ENCODE results near the gene SEPTIN14. TPM values are rescaled to one million over a fixed set of nuclear protein-coding genes. Genes with fewer than 3 reads are reported as not detected.
"Not testable (repeated sequence)": the region's sequence is repeated elsewhere in the genome, so short reads cannot be mapped to it uniquely, and the experiment has no call there.

Gene SEPTIN14
- total and polyA plus RNA-seq, 4 experiments from 2014 or later = not detected

DNA sequence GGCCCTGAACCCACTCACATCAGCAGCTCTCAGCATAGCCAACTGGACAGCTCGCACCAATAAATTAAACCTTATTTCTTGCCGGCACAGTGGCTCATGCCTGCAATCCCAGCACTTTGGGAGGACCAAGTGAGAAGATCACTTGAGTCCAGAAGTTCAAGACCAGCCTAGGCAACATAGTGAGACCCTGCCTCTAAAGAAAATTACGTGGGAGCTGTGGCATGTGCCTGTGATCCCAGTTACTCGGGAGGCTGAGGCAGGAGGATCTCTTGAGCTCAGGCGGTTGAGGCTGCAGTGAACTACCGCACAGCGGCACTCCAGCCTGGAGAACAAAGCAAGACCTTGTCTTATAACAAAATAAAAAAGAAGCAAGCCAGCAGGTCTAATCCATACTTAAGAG lies 75.7 kb downstream of the SEPTIN14 start:
- intact Hi-C loops (cut with micrococcal nuclease) = no loop called here
- no peaks in the 10 kb centered on the region for H3K9me3 Mint-ChIP-seq
- ChIA-PET POLR2A (ENCODE audit: partially characterized antibody) (no interaction called here), CTCF (ENCODE audit: partially characterized antibody) (interaction anchor here (0.7 kb wide), 1 partner anchor 38 kb away, joined by 3 read pairs; no protein-coding TSS in a partner anchor)
- H3K27ac ChIP-seq (ENCODE audit: low read depth, low read length) = no peak overlapping the region
- H3K4me3 Mint-ChIP-seq = no peak overlapping the region
- H3K4me1 Mint-ChIP-seq = no peaks in the 10 kb centered on the region
- H3K36me3 Mint-ChIP-seq = no peaks in the 10 kb centered on the region
- H3K36me3 ChIP-seq (ENCODE audit: insufficient read depth, low read length) = no peaks in the 10 kb centered on the region
- no peak for DNase-seq
- H3K27me3 Mint-ChIP-seq = peaks cover 0 to 2% of the 10 kb centered on the region in 2 donors
- no peak overlapping the region for H3K4me3 ChIP-seq (ENCODE audit: low read length in 2 of 2)
- H3K9me3 ChIP-seq (ENCODE audit: control insufficient read depth in 1 of 2, low read length in 2 of 2) = no peaks in the 10 kb centered on the region
- H3K4me1 ChIP-seq (ENCODE audit: insufficient read depth, low read length) = no peaks in the 10 kb centered on the region
- no peak overlapping the region for H3K27ac Mint-ChIP-seq
- H3K27me3 ChIP-seq (ENCODE audit: insufficient read depth, low read length) = no peaks in the 10 kb centered on the region

DNA sequence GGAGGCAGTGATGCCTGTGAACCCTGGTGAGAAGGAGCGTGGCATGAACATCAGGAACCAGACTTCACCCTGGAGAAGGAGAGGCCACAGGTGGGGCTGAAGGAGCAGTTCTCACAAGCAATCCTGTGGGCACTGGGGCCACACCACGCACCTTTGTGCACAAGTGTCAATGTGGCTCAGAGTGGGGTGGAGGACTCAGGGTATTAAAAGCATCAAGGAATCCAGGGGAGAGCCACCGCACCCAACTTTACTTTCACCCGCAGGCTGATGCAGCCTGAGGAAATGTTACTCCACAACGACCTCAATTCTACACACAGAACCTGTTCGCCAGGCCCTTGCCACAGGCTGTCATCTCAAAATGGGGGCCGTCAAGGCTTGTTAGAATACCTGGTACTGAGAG lies 77.1 kb downstream of the SEPTIN14 start:
- H3K27me3 Mint-ChIP-seq; H3K27ac Mint-ChIP-seq; H3K27me3 ChIP-seq (ENCODE audit: insufficient read depth, low read length); POLR2A ChIA-PET (ENCODE audit: partially characterized antibody); H3K4me1 ChIP-seq (ENCODE audit: insufficient read depth, low read length); H3K4me3 ChIP-seq (ENCODE audit: low read length in 2 of 2); H3K4me1 Mint-ChIP-seq; H3K36me3 Mint-ChIP-seq; H3K36me3 ChIP-seq (ENCODE audit: insufficient read depth, low read length); H3K27ac ChIP-seq (ENCODE audit: low read depth, low read length); CTCF ChIA-PET (ENCODE audit: partially characterized antibody); DNase-seq; H3K9me3 ChIP-seq (ENCODE audit: control insufficient read depth in 1 of 2, low read length in 2 of 2); H3K4me3 Mint-ChIP-seq; H3K9me3 Mint-ChIP-seq; intact Hi-C loops (cut with micrococcal nuclease): not testable (repeated sequence)

GRCh38 chr7:55784151-55784550 lies 78.4 kb downstream of the SEPTIN14 start:
- no peak overlapping the region for H3K27ac Mint-ChIP-seq
- no peak for DNase-seq
- peaks cover 0 to 2% (median 0%) of the 10 kb centered on the region in 8 donors for H3K9me3 Mint-ChIP-seq
- H3K4me1 Mint-ChIP-seq = no peaks in the 10 kb centered on the region
- CTCF ChIA-PET (ENCODE audit: partially characterized antibody) = no interaction called here
- intact Hi-C loops (cut with micrococcal nuclease) = no loop called here
- peaks cover 0 to 8% of the 10 kb centered on the region in 2 donors for H3K27me3 Mint-ChIP-seq
- no peaks in the 10 kb centered on the region for H3K27me3 ChIP-seq (ENCODE audit: insufficient read depth, low read length)
- H3K36me3 Mint-ChIP-seq = no peaks in the 10 kb centered on the region
- no peaks in the 10 kb centered on the region for H3K9me3 ChIP-seq (ENCODE audit: control insufficient read depth in 1 of 2, low read length in 2 of 2)
- no peak overlapping the region for H3K27ac ChIP-seq (ENCODE audit: low read depth, low read length)
- POLR2A ChIA-PET (ENCODE audit: partially characterized antibody) = no interaction called here
- no peaks in the 10 kb centered on the region for H3K4me1 ChIP-seq (ENCODE audit: insufficient read depth, low read length)
- H3K4me3 ChIP-seq (ENCODE audit: low read length in 2 of 2) = no peak overlapping the region
- no peaks in the 10 kb centered on the region for H3K36me3 ChIP-seq (ENCODE audit: insufficient read depth, low read length)
- no peak overlapping the region for H3K4me3 Mint-ChIP-seq

DNA sequence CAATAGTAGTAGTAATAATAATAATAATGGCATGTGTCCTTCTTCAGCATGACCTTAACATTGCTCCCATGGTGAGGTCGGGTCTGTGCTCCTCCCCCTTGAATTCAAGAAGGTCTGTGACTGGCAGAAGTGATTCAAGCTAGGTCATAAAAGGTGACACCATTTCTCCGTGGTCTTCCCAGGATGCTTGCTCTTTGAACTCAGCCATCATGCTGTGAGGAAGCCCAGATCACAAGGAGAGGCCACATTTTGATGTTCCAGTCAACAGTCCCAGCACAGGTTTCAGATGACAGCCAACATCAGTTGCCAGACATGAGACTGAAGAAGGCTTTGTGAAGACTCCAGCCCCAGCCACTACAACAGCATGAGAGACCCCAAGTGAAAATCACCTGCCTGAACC lies 83.9 kb downstream of the SEPTIN14 start:
- no peak for DNase-seq
- H3K27me3 ChIP-seq (ENCODE audit: insufficient read depth, low read length) = no peaks in the 10 kb centered on the region
- ChIA-PET CTCF (ENCODE audit: partially characterized antibody) (no interaction called here), POLR2A (ENCODE audit: partially characterized antibody) (no interaction called here)
- H3K9me3 ChIP-seq (ENCODE audit: control insufficient read depth in 1 of 2, low read length in 2 of 2) = no peaks in the 10 kb centered on the region
- intact Hi-C loops (cut with micrococcal nuclease) = no loop called here
- H3K4me3 Mint-ChIP-seq = no peak overlapping the region
- peaks cover 0 to 13% of the 10 kb centered on the region in 2 donors for H3K27me3 Mint-ChIP-seq
- no peaks in the 10 kb centered on the region for H3K4me1 Mint-ChIP-seq
- H3K36me3 Mint-ChIP-seq = no peaks in the 10 kb centered on the region
- H3K27ac Mint-ChIP-seq = no peak overlapping the region
- no peak overlapping the region for H3K27ac ChIP-seq (ENCODE audit: low read depth, low read length)
- peaks cover 0 to 2% (median 0%) of the 10 kb centered on the region in 8 donors for H3K9me3 Mint-ChIP-seq
- no peaks in the 10 kb centered on the region for H3K4me1 ChIP-seq (ENCODE audit: insufficient read depth, low read length)
- no peaks in the 10 kb centered on the region for H3K36me3 ChIP-seq (ENCODE audit: insufficient read depth, low read length)
- H3K4me3 ChIP-seq (ENCODE audit: low read length in 2 of 2) = no peak overlapping the region

DNA sequence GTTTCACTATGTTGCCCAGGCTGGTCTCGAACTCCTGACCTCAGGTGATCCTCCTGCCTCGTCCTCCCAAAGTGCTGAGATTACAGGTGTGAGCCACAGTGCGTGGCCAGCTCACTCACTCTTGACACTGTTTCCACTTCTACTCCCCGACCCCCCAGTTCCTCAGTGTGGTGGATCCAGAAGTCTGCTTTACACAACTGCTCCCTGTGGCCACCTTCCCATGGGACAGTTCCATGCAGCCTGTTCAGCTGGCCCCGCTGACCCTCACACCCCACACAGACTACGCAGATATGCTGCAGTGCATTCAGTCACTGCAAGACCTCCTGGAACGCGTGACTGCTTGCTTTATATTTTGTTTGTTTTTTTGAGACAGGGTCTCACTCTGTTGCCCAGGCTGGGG lies 86.4 kb downstream of the SEPTIN14 start:
- H3K27me3 ChIP-seq (ENCODE audit: insufficient read depth, low read length) = no peaks in the 10 kb centered on the region
- ChIA-PET POLR2A (ENCODE audit: partially characterized antibody) (no interaction called here), CTCF (ENCODE audit: partially characterized antibody) (no interaction called here)
- H3K4me3 ChIP-seq (ENCODE audit: low read length in 2 of 2) = no peak overlapping the region
- H3K36me3 ChIP-seq (ENCODE audit: insufficient read depth, low read length) = no peaks in the 10 kb centered on the region
- peaks cover 0 to 11% of the 10 kb centered on the region in 2 donors for H3K27me3 Mint-ChIP-seq
- intact Hi-C loops (cut with micrococcal nuclease) = no loop called here
- H3K9me3 ChIP-seq (ENCODE audit: control insufficient read depth in 1 of 2, low read length in 2 of 2) = no peaks in the 10 kb centered on the region
- H3K36me3 Mint-ChIP-seq = no peaks in the 10 kb centered on the region
- H3K4me1 Mint-ChIP-seq = peaks cover 0 to 1% (median 0%) of the 10 kb centered on the region in 4 donors
- H3K4me1 ChIP-seq (ENCODE audit: insufficient read depth, low read length) = no peaks in the 10 kb centered on the region
- H3K27ac Mint-ChIP-seq = no peak overlapping the region
- H3K9me3 Mint-ChIP-seq = peaks cover 0 to 2% (median 0%) of the 10 kb centered on the region in 8 donors
- DNase-seq = no peak
- H3K27ac ChIP-seq (ENCODE audit: low read depth, low read length) = no peak overlapping the region
- H3K4me3 Mint-ChIP-seq = no peak overlapping the region

- H3K27ac Mint-ChIP-seq = no peak overlapping the region
- H3K27me3 ChIP-seq (ENCODE audit: insufficient read depth, low read length) = no peaks in the 10 kb centered on the region
- H3K27ac ChIP-seq (ENCODE audit: low read depth, low read length) = no peak overlapping the region
- ChIA-PET POLR2A (ENCODE audit: partially characterized antibody) (no interaction called here), CTCF (ENCODE audit: partially characterized antibody) (no interaction called here)
- DNase-seq = no peak
- no peak overlapping the region for H3K4me3 Mint-ChIP-seq
- H3K36me3 ChIP-seq (ENCODE audit: insufficient read depth, low read length) = no peaks in the 10 kb centered on the region
- H3K4me1 Mint-ChIP-seq = peaks cover 0 to 3% (median 1%) of the 10 kb centered on the region in 4 donors
- intact Hi-C loops (cut with micrococcal nuclease) = no loop called here
- no peaks in the 10 kb centered on the region for H3K4me1 ChIP-seq (ENCODE audit: insufficient read depth, low read length)
- no peaks in the 10 kb centered on the region for H3K9me3 Mint-ChIP-seq
- no peaks in the 10 kb centered on the region for H3K36me3 Mint-ChIP-seq
- H3K9me3 ChIP-seq (ENCODE audit: control insufficient read depth in 1 of 2, low read length in 2 of 2) = no peaks in the 10 kb centered on the region
- peaks cover 0 to 11% of the 10 kb centered on the region in 2 donors for H3K27me3 Mint-ChIP-seq
- H3K4me3 ChIP-seq (ENCODE audit: low read length in 2 of 2) = no peak overlapping the region
Observed at GRCh38 chr7:55775051-55775420, 87.5 kb downstream of the SEPTIN14 start.

DNA sequence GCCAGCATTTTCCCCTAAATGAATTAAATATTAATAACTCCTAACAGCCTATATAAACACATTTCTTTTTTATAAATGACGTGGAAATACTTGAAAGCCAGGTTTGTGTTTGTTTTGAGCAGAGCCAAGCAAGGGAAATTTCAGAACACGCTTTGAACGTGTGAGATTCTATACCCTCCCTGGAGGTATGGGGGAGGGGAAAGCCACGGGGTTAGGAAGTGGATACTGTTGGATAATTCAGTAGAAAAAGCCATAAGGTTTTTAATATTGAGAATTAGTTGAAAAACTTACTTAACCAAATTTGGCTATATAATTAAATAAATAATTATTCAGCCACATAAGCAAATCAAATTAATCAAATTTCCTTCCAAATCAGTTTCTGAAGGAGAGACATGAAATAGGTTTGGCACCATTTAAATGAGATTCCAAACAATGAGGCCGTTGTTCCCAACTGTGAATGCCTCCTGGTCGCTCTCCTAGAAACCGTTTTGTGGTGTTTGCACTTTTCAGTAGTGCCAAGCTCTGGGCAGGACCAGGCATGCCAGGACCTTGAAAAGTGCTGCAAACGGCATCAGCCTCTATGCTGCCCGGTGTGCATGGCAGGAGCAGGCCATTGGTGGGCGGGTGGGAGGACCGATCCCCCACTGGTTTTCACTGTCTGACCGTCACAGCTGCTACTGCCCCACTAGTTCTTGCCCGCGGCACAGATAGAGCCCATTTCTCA lies 88.1 kb downstream of the SEPTIN14 start:
- ChIA-PET CTCF (ENCODE audit: partially characterized antibody) (no interaction called here), POLR2A (ENCODE audit: partially characterized antibody) (no interaction called here)
- intact Hi-C loops (cut with micrococcal nuclease) = no loop called here
- Mint-ChIP-seq H3K4me1 (peaks cover 0 to 3% (median 1%) of the 10 kb centered on the region in 4 donors), H3K36me3 (no peaks in the 10 kb centered on the region), H3K9me3 (no peaks in the 10 kb centered on the region), H3K27ac (no peak overlapping the region), H3K27me3 (peaks cover 0 to 8% of the 10 kb centered on the region in 2 donors), H3K4me3 (no peak overlapping the region)
- H3K4me1 ChIP-seq (ENCODE audit: insufficient read depth, low read length) = no peaks in the 10 kb centered on the region
- H3K27me3 ChIP-seq (ENCODE audit: insufficient read depth, low read length) = no peaks in the 10 kb centered on the region
- H3K4me3 ChIP-seq (ENCODE audit: low read length in 2 of 2) = no peak overlapping the region
- H3K27ac ChIP-seq (ENCODE audit: low read depth, low read length) = no peak overlapping the region
- no peak for DNase-seq
- H3K9me3 ChIP-seq (ENCODE audit: control insufficient read depth in 1 of 2, low read length in 2 of 2) = no peaks in the 10 kb centered on the region
- H3K36me3 ChIP-seq (ENCODE audit: insufficient read depth, low read length) = no peaks in the 10 kb centered on the region

DNA sequence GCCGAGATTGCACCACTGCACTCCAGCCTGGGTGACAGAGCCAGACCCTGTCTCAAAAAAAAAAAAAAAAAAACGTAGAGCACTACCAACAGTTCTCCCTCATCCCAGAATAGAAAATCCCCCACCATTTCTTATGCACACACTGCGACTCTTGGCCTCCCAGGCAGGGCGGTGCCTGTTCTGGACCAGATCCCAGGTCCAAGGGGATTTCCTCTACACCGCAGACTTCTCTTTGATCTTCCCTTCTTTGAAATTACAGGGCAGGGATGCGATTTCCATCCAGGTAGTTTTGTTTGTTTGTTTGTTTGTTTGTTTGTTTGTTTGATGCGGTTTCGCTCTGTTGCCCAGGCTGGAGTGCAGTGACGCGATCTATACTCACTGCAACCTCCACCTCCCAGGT lies 91.8 kb downstream of the SEPTIN14 start:
- H3K36me3 ChIP-seq (ENCODE audit: insufficient read depth, low read length) = no peaks in the 10 kb centered on the region
- H3K27me3 Mint-ChIP-seq = peaks cover 0 to 2% of the 10 kb centered on the region in 2 donors
- H3K4me1 Mint-ChIP-seq = peaks cover 0 to 3% (median 1%) of the 10 kb centered on the region in 4 donors
- H3K9me3 ChIP-seq (ENCODE audit: control insufficient read depth in 1 of 2, low read length in 2 of 2) = no peaks in the 10 kb centered on the region
- ChIA-PET POLR2A (ENCODE audit: partially characterized antibody) (no interaction called here), CTCF (ENCODE audit: partially characterized antibody) (no interaction called here)
- H3K4me1 ChIP-seq (ENCODE audit: insufficient read depth, low read length) = no peaks in the 10 kb centered on the region
- H3K27me3 ChIP-seq (ENCODE audit: insufficient read depth, low read length) = no peaks in the 10 kb centered on the region
- DNase-seq = no peak
- no peak overlapping the region for H3K27ac ChIP-seq (ENCODE audit: low read depth, low read length)
- no peaks in the 10 kb centered on the region for H3K36me3 Mint-ChIP-seq
- no peaks in the 10 kb centered on the region for H3K9me3 Mint-ChIP-seq
- H3K4me3 ChIP-seq (ENCODE audit: low read length in 2 of 2) = no peak overlapping the region
- no peak overlapping the region for H3K4me3 Mint-ChIP-seq
- H3K27ac Mint-ChIP-seq = no peak overlapping the region
- intact Hi-C loops (cut with micrococcal nuclease) = no loop called here

Data from CD4-positive, alpha-beta memory T cell (primary cell).